Ovary (tissue), 9 donors: Measurements from ENCODE around the gene LRP8. TPM values are rescaled to one million over a fixed set of nuclear protein-coding genes. Genes with fewer than 3 reads are reported as not detected.

ENCODE experiments used
- DNase-seq, 5 donors: peaks; one replicate each; pipeline ENCODE4 v3.0.0-alpha.2; 2019 to 2020
- H3K27ac ChIP-seq, 2 donors: fragments of 200-600 bp; one replicate each; pipeline versions ENCODE4 v1.5.1 to v1.8.0; 2019 to 2022
- H3K27me3 ChIP-seq: fragments of 200-600 bp; one replicate; pipeline ENCODE4 v1.8.0; 2022
- H3K36me3 ChIP-seq: fragments of 200-600 bp; sonication (generic); one replicate; pipeline ENCODE4 v1.5.1; 2019
- H3K4me1 ChIP-seq: one replicate; pipeline ENCODE4 v1.8.1; 2013; ENCODE audit warnings: mild to moderate bottlenecking, moderate library complexity; ENCODE audit not compliant: insufficient read depth
- H3K4me3 ChIP-seq: fragments of 200-600 bp; sonication (generic); one replicate; pipeline ENCODE4 v1.5.1; 2017
- H3K9me3 ChIP-seq, 2 donors: fragments of 200-600 bp in 1 of 2; sonication (generic) in 1 of 2; one replicate each; pipeline versions ENCODE4 v1.5.1 to v1.8.1; 2013 to 2019; ENCODE audit warnings: mild to moderate bottlenecking in 1 of 2, moderate library complexity in 1 of 2
- CTCF ChIP-seq, 3 donors: fragments of 450-650 bp in 2 of 3; fragments of 200-600 bp in 1 of 3; IDR thresholded peaks; one replicate each; pipeline versions ENCODE4 v1.5.1 to v1.8.0; 2016 to 2022; ENCODE audit warnings: antibody characterized with exemption in 3 of 3, mild to moderate bottlenecking in 1 of 3
- EP300 ChIP-seq: sonication (generic); formaldehyde crosslinking; IDR thresholded peaks from one replicate; pipeline ENCODE4 v1.6.1; 2017; ENCODE audit warnings: antibody characterized with exemption
- POLR2A ChIP-seq: fragments of 450-650 bp; IDR thresholded peaks from one replicate; pipeline ENCODE4 v1.6.1; 2017; ENCODE audit warnings: antibody characterized with exemption, mild to moderate bottlenecking, moderate library complexity
- WGBS, 3 donors: extraction: QIAGEN DNeasy Blood & Tissue Kit in 1 of 3; methylation state at CpG; one replicate each; pipeline versions ENCODE4 v1.1.5 to v1.1.7; 2013 to 2017; 5-methylcytosine and 5-hydroxymethylcytosine counted together
- intact Hi-C, 4 donors: fragments of 100-400 bp; cut with DNase I; formaldehyde crosslinking; loops; one replicate each; pipeline versions ENCODE4 v1.11.0 to v1.15.1; 2022 to 2023
- polyA plus RNA-seq, 2 donors: library from polyadenylated mRNA; stranded (reverse); fragments of 200-250 nt in 1 of 2; fragments of 350-450 nt in 1 of 2; fragmentation: Illumina TruSeq in 1 of 2; extraction: RNeasy Lipid Tissue Mini Kit (QIAGEN cat#74804) in 1 of 2; gene quantifications; one replicate each; pipeline ENCODE4 v1.2.3, GENCODE V29; 2013 to 2014
- total RNA-seq, 7 donors: library from RNA; depleted of rRNA in 2 of 7; stranded (reverse); fragments of >200 nt in 2 of 7; fragmentation: NEBNext Ultra II Directional in 3 of 7; extraction: Animal tissue kit (Norgen Biotek cat#: 25700) in 3 of 7; gene quantifications; one replicate each; pipeline versions ENCODE4 v1.1.0 to v1.2.4, GENCODE V29; 2016 to 2023
- donor health status: DM: no; HTN: no; CAD: no; lungs with moderate emphysema.
- donor health status: DM: no; HTN: no; CAD: no.
- donor health status: Bipolar disorder and iron deficiency.
- donor health status: DM: yes; HTN: yes; CAD: no.
- donor health status: DM: no; HTN: no; CAD: no.
- donor health status: DM: yes; HTN: yes; CAD: no.

LRP8 gene
- total and polyA plus RNA-seq, 9 donors: 1.2 to 10.6 (median 2.2) TPM

GRCh38 chr1:53266038-53266437 lies 61.8 kb downstream of the LRP8 start:
- no peak overlapping the region for H3K27ac ChIP-seq

GRCh38 chr1:53265581-53265980 lies 62.3 kb downstream of the LRP8 start:
- Histone ChIP-seq H3K27ac (no peak overlapping the region), H3K27me3 (no peaks in the 10 kb centered on the region), H3K4me3 (no peak overlapping the region), H3K9me3 (no peaks in the 10 kb centered on the region), H3K4me1 (no peaks in the 10 kb centered on the region), H3K36me3 (no peaks in the 10 kb centered on the region)
- TF ChIP-seq EP300 (no peak), POLR2A (no peak), CTCF (IDR thresholded peaks at IDR 0.05) (no peak)
- WGBS, 3 donors: 94 to 96% (median 96%) methylated on average over 4 of the region's 4 CpGs
- no peak for DNase-seq
- intact Hi-C loops: no loop called here

More at GRCh38 chr1:53266038-53266437, 61.8 kb downstream of the LRP8 start:
- Histone ChIP-seq H3K4me1 (no peaks in the 10 kb centered on the region), H3K27me3 (no peaks in the 10 kb centered on the region), H3K36me3 (no peaks in the 10 kb centered on the region), H3K9me3 (no peaks in the 10 kb centered on the region), H3K4me3 (no peak overlapping the region)
- DNase-seq: no peak
- intact Hi-C loops: no loop called here
- no peak for TF ChIP-seq CTCF (IDR thresholded peaks at IDR 0.05)
- no peak for TF ChIP-seq POLR2A
- TF ChIP-seq EP300: no peak

- no peaks in the 10 kb centered on the region for H3K36me3 ChIP-seq
- intact Hi-C loops: no loop called here
- no peak for DNase-seq
- no peak overlapping the region for H3K4me3 ChIP-seq
- TF ChIP-seq POLR2A (no peak), EP300 (no peak), CTCF (IDR thresholded peaks at IDR 0.05) (no peak)
- no peaks in the 10 kb centered on the region for H3K4me1 ChIP-seq
- H3K9me3 ChIP-seq: no peaks in the 10 kb centered on the region
- H3K27me3 ChIP-seq: no peaks in the 10 kb centered on the region
- no peak overlapping the region for H3K27ac ChIP-seq
- WGBS, 3 donors: 93 to 96% (median 93%) methylated on average over 11 of the region's 11 CpGs
Measured at GRCh38 chr1:53264048-53264447, 63.8 kb downstream of the LRP8 start.

GRCh38 chr1:53262000-53262399 lies 65.9 kb downstream of the LRP8 start:
- intact Hi-C loops: no loop called here
- no peak overlapping the region for H3K4me3 ChIP-seq
- no peaks in the 10 kb centered on the region for H3K36me3 ChIP-seq
- no peak for DNase-seq
- no peak overlapping the region for H3K27ac ChIP-seq
- TF ChIP-seq CTCF (IDR thresholded peaks at IDR 0.05) (no peak), EP300 (no peak), POLR2A (no peak)
- H3K9me3 ChIP-seq: no peaks in the 10 kb centered on the region
- 93 to 98% (median 96%) methylated on average over 3 of the region's 3 CpGs for WGBS, 3 donors
- H3K4me1 ChIP-seq: no peaks in the 10 kb centered on the region
- H3K27me3 ChIP-seq: no peaks in the 10 kb centered on the region
